Lung (tissue), 12 donors: ENCODE results near the gene PCDHGA8. TPM values are rescaled to one million over a fixed set of nuclear protein-coding genes. Genes with fewer than 3 reads are reported as not detected.
"Not testable (repeated sequence)": the region's sequence is repeated elsewhere in the genome, so short reads cannot be mapped to it uniquely, and the experiment has no call there.

Source experiments
- ATAC-seq: fragments of 200-7000 bp; cut with Tn5 transposase; one replicate; pipeline ENCODE4 v1.9.1; 2020; ENCODE audit warnings: moderate number of reproducible peaks; ENCODE audit not compliant: insufficient read depth, low FRiP score
- DNase-seq, 3 donors: peaks; one replicate each; pipeline ENCODE4 v3.0.0-alpha.2; 2013 to 2017
- H3K27ac ChIP-seq, 2 donors: one replicate each; pipeline ENCODE4 v1.5.1; 2013; ENCODE audit warnings: mild to moderate bottlenecking in 2 of 2, moderate library complexity in 2 of 2, control low read depth in 1 of 2, inconsistent platforms in 1 of 2, low read depth in 1 of 2, low read length in 1 of 2
- H3K27me3 ChIP-seq, 3 donors: one replicate each; pipeline ENCODE4 v1.5.1; 2013; ENCODE audit warnings: low read length in 2 of 3; ENCODE audit not compliant: control insufficient read depth in 3 of 3, insufficient read depth in 3 of 3
- H3K36me3 ChIP-seq, 4 donors: one replicate each; pipeline ENCODE4 v1.5.1; 2013; ENCODE audit warnings: low read length in 4 of 4, mild to moderate bottlenecking in 1 of 4, moderate library complexity in 1 of 4; ENCODE audit not compliant: control insufficient read depth in 4 of 4, insufficient read depth in 4 of 4
- H3K4me1 ChIP-seq, 5 donors: one replicate each; pipeline ENCODE4 v1.5.1; 2013; ENCODE audit warnings: low read length in 5 of 5, mild to moderate bottlenecking in 2 of 5, moderate library complexity in 1 of 5; ENCODE audit not compliant: control insufficient read depth in 5 of 5, insufficient read depth in 5 of 5
- H3K4me3 ChIP-seq: one replicate; pipeline ENCODE4 v1.5.1; 2013; ENCODE audit warnings: mild to moderate bottlenecking, control low read depth, moderate library complexity
- H3K9ac ChIP-seq, 2 donors: one replicate each; pipeline ENCODE4 v1.5.1; 2013; ENCODE audit warnings: low read length in 2 of 2, control low read depth in 1 of 2; ENCODE audit not compliant: insufficient read depth in 1 of 2
- H3K9me3 ChIP-seq, 4 donors: one replicate each; pipeline ENCODE4 v1.5.1; 2013; ENCODE audit warnings: low read length in 3 of 4, mild to moderate bottlenecking in 1 of 4, moderate library complexity in 1 of 4; ENCODE audit not compliant: control insufficient read depth in 4 of 4, insufficient read depth in 3 of 4
- WGBS, 2 donors: extraction: QIAGEN DNeasy Blood & Tissue Kit; methylation state at CpG; one replicate each; pipeline ENCODE4 v1.1.7; 2013; 5-methylcytosine and 5-hydroxymethylcytosine counted together
- polyA plus RNA-seq, 2 donors: library from polyadenylated mRNA; stranded (reverse); fragments of 200-250 nt; gene quantifications; one replicate each; pipeline ENCODE4 v1.2.1, GENCODE V29; 2013
- total RNA-seq, 2 donors: library from RNA; depleted of rRNA in 1 of 2; stranded (reverse); fragments of >200 nt in 1 of 2; gene quantifications; one replicate each; pipeline ENCODE4 v1.2.1, GENCODE V29; 2014 to 2021
- TF ChIP-seq, protein P1 (sequence below): IDR thresholded peaks from 2 replicates; pipeline ENCODE4 v1.5.1; 2012; ENCODE audit warnings: mild to moderate bottlenecking; ENCODE audit errors: control extremely low read depth, extremely low read depth
- donor health status: control.
- donor health status: control.
- donor health status: Bipolar disorder and iron deficiency.
- donor health status: healthy.
- donor health status: DM: yes; HTN: yes; CAD: no.

The PCDHGA8 gene
- total and polyA plus RNA-seq, 4 donors, result 0.06 to 7.3 (median 1.1) TPM

DNA sequence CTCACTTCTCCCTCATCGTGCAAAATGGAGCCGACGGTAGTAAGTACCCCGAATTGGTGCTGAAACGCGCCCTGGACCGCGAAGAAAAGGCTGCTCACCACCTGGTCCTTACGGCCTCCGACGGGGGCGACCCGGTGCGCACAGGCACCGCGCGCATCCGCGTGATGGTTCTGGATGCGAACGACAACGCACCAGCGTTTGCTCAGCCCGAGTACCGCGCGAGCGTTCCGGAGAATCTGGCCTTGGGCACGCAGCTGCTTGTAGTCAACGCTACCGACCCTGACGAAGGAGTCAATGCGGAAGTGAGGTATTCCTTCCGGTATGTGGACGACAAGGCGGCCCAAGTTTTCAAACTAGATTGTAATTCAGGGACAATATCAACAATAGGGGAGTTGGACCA lies 38.9 kb downstream of the PCDHGA8 start:
- TF ChIP-seq, protein P1, sequence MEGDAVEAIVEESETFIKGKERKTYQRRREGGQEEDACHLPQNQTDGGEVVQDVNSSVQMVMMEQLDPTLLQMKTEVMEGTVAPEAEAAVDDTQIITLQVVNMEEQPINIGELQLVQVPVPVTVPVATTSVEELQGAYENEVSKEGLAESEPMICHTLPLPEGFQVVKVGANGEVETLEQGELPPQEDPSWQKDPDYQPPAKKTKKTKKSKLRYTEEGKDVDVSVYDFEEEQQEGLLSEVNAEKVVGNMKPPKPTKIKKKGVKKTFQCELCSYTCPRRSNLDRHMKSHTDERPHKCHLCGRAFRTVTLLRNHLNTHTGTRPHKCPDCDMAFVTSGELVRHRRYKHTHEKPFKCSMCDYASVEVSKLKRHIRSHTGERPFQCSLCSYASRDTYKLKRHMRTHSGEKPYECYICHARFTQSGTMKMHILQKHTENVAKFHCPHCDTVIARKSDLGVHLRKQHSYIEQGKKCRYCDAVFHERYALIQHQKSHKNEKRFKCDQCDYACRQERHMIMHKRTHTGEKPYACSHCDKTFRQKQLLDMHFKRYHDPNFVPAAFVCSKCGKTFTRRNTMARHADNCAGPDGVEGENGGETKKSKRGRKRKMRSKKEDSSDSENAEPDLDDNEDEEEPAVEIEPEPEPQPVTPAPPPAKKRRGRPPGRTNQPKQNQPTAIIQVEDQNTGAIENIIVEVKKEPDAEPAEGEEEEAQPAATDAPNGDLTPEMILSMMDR, result no peak
- Histone ChIP-seq H3K27me3 (no peaks in the 10 kb centered on the region), H3K4me1 (peaks cover 0 to 5% (median 0%) of the 10 kb centered on the region in 5 donors), H3K9me3 (peaks cover 0 to 53% (median 24%) of the 10 kb centered on the region in 4 donors), H3K36me3 (peaks cover 0 to 28% (median 0%) of the 10 kb centered on the region in 4 donors), H3K27ac (no peak overlapping the region), H3K4me3 (no peak overlapping the region), H3K9ac (no peak overlapping the region)
- DNase-seq (no peak), ATAC-seq (no peak)
- 16% methylated on average over 37 of the region's 37 CpGs for WGBS, 2 donors

DNA sequence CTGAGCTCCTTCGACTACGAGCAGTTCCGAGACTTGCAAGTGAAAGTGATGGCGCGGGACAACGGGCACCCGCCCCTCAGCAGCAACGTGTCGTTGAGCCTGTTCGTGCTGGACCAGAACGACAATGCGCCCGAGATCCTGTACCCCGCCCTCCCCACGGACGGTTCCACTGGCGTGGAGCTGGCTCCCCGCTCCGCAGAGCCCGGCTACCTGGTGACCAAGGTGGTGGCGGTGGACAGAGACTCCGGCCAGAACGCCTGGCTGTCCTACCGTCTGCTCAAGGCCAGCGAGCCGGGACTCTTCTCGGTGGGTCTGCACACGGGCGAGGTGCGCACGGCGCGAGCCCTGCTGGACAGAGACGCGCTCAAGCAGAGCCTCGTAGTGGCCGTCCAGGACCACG lies 39.9 kb downstream of the PCDHGA8 start:
- WGBS, 2 donors, result 34 to 41% methylated on average over 33 to 38 of the region's 38 CpGs

GRCh38 chr5:141432726-141433125 lies 40.3 kb downstream of the PCDHGA8 start:
- not testable (repeated sequence) for H3K4me3 ChIP-seq, H3K27me3 ChIP-seq, H3K4me1 ChIP-seq, DNase-seq, ATAC-seq, H3K27ac ChIP-seq, H3K9ac ChIP-seq
- Histone ChIP-seq H3K9me3 (peaks cover 4 to 43% (median 16%) of the 10 kb centered on the region in 4 donors), H3K36me3 (peaks cover 0 to 15% (median 0%) of the 10 kb centered on the region in 4 donors)
- 27 to 31% methylated on average over 24 to 29 of the region's 29 CpGs for WGBS, 2 donors

More for the DNA sequence above, 39.9 kb downstream of the PCDHGA8 start:
- peaks cover 0 to 19% (median 0%) of the 10 kb centered on the region in 4 donors for H3K36me3 ChIP-seq
- not testable (repeated sequence) for H3K9ac ChIP-seq, H3K4me3 ChIP-seq, H3K4me1 ChIP-seq, H3K27me3 ChIP-seq, DNase-seq, ATAC-seq, H3K27ac ChIP-seq
- H3K9me3 ChIP-seq, result peaks cover 4 to 46% (median 19%) of the 10 kb centered on the region in 4 donors

DNA sequence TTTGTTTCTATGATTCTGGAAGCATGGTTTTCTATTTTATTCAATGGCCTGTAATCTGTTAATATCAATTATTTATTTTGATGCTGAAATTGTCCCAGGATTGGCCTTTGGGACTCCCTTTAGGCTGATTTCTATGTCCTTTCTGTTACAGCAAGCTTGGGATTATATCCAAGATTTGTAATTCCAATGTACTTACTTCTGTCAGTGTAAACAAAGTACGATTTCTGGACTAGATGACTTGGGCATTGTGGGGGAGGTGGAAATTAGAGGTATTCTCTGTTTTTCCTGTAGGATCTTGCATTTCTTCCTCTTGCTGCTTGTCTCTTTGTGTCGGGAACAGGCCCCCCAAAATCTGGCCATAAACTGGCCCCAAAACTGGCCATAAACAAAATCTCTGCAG lies 41.6 kb downstream of the PCDHGA8 start:
- Histone ChIP-seq H3K36me3 (peaks cover 0 to 10% (median 0%) of the 10 kb centered on the region in 4 donors), H3K27me3 (no peaks in the 10 kb centered on the region), H3K27ac (no peak overlapping the region), H3K4me3 (no peak overlapping the region), H3K9me3 (peaks cover 4 to 36% (median 12%) of the 10 kb centered on the region in 4 donors), H3K4me1 (peaks cover 0 to 5% (median 0%) of the 10 kb centered on the region in 5 donors), H3K9ac (no peak overlapping the region)
- ATAC-seq (no peak), DNase-seq (no peak)
- TF ChIP-seq, protein P1, result no peak
- WGBS, 2 donors, result 73 to 85% methylated on average over 2 of the region's 2 CpGs
